Naive thymus-derived CD8-positive, alpha-beta T cell (primary cell): ENCODE data around the gene SLIT1. TPM values are rescaled to one million over a fixed set of nuclear protein-coding genes. Genes with fewer than 3 reads are reported as not detected.
A peak's percentile ranks its signal among the peaks of the same experiment; 100 is the strongest.

Experiments used
- ATAC-seq, 2 donors: fragments of 150-1000 bp; cut with Tn5 transposase in 1 of 2; sonication (Bioruptor Pico), chemical (Tn5 transposase) in 1 of 2; 1 replicate in 1 of 2; 2 replicates in 1 of 2; pipeline ENCODE4 v1.10.0; 2021; ENCODE audit warnings: mild to moderate bottlenecking in 2 of 2, moderate library complexity in 2 of 2
- POLR2A ChIA-PET: fragments of 350-600 bp; sonication (Branson Sonifier 250); formaldehyde crosslinking; loops from one replicate; lab custom pipeline; 2021; ENCODE audit warnings: antibody characterized with exemption; lab: Charles Lee
- DNase-seq, 10 donors: peaks; one replicate each; pipeline versions ENCODE4 v3.0.0 to v3.0.0-alpha.2; 2020 to 2022
- H3K27ac Mint-ChIP-seq, 10 donors: one replicate each; pipeline ENCODE4 v1.8.0; 2020 to 2022; ENCODE audit warnings: mild to moderate bottlenecking in 10 of 10, mixed read lengths in 10 of 10, moderate library complexity in 4 of 10, inconsistent platforms in 1 of 10
- H3K27me3 Mint-ChIP-seq, 5 donors: one replicate each; pipeline ENCODE4 v1.8.0; 2021 to 2022; ENCODE audit warnings: mixed read lengths in 5 of 5
- H3K36me3 Mint-ChIP-seq, 3 donors: one replicate each; pipeline ENCODE4 v1.8.0; 2020 to 2022; ENCODE audit warnings: mixed read lengths in 3 of 3, mild to moderate bottlenecking in 2 of 3, inconsistent platforms in 1 of 3
- H3K4me1 Mint-ChIP-seq, 4 donors: one replicate each; pipeline ENCODE4 v1.8.0; 2021 to 2022; ENCODE audit warnings: mixed read lengths in 4 of 4
- H3K4me3 Mint-ChIP-seq, 10 donors: one replicate each; pipeline ENCODE4 v1.8.0; 2020 to 2022; ENCODE audit warnings: mild to moderate bottlenecking in 10 of 10, mixed read lengths in 10 of 10, moderate library complexity in 6 of 10, inconsistent platforms in 1 of 10
- H3K9me3 Mint-ChIP-seq, 9 donors: one replicate each; pipeline ENCODE4 v1.8.0; 2020 to 2022; ENCODE audit warnings: mixed read lengths in 9 of 9, mild to moderate bottlenecking in 3 of 9, inconsistent platforms in 1 of 9, moderate library complexity in 1 of 9
- polyA plus RNA-seq, 3 donors: library from polyadenylated mRNA; unstranded; fragments of 300-500 nt; fragmentation: Illumina TruSeq; gene quantifications; one replicate each; pipeline ENCODE4 v1.2.3, GENCODE V29; 2021
- total RNA-seq, 8 experiments: library from RNA in 2 of 8; stranded (reverse) in 2 of 8; gene quantifications; one replicate each; pipeline ENCODE4 v1.2.3 and lab custom pipeline; 2021 to 2026

Gene SLIT1
- total and polyA plus RNA-seq, 5 experiments from 2014 or later = 0.05 to 0.26 (median 0.11) TPM; not detected in 2

DNA sequence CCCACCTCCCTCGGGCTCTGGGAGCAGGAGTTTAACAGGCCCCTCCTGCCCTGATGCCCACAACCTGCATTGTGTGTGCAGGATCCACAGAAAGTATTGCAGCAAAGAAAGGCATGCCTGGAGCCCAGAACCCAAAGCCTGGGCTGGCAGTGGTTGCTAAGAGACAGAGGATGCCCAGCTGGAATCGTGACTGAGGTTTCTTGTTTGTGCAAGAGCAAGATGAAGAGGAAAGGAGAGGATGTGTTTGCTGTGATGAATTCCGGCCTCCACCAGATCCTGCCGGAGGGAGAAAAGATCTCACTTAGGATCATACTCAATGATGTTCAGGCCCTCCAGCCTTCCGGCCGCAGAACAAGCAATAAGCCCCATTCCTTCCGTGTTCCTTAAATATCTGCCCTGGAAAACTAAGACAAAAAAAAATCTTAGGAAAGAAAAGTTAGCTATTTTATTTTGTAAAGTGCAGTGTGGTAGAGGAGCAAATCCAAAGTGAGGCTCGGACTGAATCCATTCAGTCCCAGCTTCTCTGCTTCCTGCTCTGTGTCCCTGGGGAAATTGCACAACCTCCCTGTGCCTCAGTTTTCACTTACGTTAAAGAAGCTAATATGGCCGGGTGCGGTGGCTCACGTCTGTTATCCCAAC is 57.1 kb downstream of the SLIT1 start:
- H3K4me1 Mint-ChIP-seq = no peaks in the 10 kb centered on the region
- ATAC-seq = no peak
- H3K27ac Mint-ChIP-seq = peak overlapping the region in 1 of 10 donors; percentile 41
- H3K27me3 Mint-ChIP-seq = peaks cover 0 to 6% (median 2%) of the 10 kb centered on the region in 5 donors
- H3K4me3 Mint-ChIP-seq = no peak overlapping the region
- POLR2A ChIA-PET = no interaction called here
- H3K9me3 Mint-ChIP-seq = no peaks in the 10 kb centered on the region
- DNase-seq = no peak
- no peaks in the 10 kb centered on the region for H3K36me3 Mint-ChIP-seq

DNA sequence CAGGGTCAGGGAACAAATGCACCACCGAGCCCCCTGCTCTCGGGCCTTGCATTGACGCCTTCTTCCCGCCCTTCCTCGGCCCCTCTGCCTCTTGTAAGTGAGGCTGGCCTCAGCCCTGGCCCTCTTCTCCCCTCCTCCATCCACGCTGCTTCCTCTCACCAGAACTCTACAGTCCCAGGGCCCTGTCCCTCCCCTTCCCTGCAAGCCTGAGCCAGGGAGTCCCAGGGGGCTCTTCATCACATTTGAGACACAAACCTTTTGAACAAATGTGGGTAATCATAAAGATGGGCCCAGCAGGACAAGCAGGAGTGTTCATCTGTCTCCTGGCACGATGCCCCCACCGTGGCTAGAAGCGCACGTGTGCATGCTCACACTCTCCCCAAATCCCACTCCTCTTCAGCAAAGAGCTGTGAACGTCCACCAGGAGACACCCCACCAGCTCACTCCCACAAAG is 57.7 kb downstream of the SLIT1 start:
- H3K36me3 Mint-ChIP-seq = no peaks in the 10 kb centered on the region
- H3K27ac Mint-ChIP-seq = no peak overlapping the region
- no peak for ATAC-seq
- H3K9me3 Mint-ChIP-seq = no peaks in the 10 kb centered on the region
- no peak for DNase-seq
- no peak overlapping the region for H3K4me3 Mint-ChIP-seq
- H3K27me3 Mint-ChIP-seq = peaks cover 0 to 6% (median 2%) of the 10 kb centered on the region in 5 donors
- POLR2A ChIA-PET = no interaction called here
- no peaks in the 10 kb centered on the region for H3K4me1 Mint-ChIP-seq

DNA sequence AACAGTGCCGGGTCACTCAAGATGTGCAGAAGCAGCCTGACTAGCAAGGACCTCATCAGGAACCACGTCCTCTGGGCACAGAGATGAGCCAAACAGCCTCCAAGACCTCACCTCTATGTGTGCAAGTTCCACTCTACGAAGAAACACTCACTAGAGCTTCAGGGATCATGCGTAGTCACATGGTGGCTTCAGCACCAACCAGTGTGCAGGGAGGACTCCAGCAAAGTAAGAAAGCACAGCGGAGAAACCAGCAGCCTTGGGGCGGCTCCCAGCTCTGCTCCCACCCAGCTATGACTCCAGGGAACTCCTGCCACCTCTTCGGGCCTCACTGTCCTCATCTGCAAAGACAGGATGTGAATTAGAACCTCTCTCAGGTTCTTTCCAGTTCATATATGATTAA is 58.2 kb downstream of the SLIT1 start:
- H3K27me3 Mint-ChIP-seq = peaks cover 0 to 6% (median 2%) of the 10 kb centered on the region in 5 donors
- H3K27ac Mint-ChIP-seq = no peak overlapping the region
- no peaks in the 10 kb centered on the region for H3K9me3 Mint-ChIP-seq
- no peak for DNase-seq
- H3K36me3 Mint-ChIP-seq = no peaks in the 10 kb centered on the region
- POLR2A ChIA-PET = no interaction called here
- no peaks in the 10 kb centered on the region for H3K4me1 Mint-ChIP-seq
- ATAC-seq = no peak
- no peak overlapping the region for H3K4me3 Mint-ChIP-seq

DNA sequence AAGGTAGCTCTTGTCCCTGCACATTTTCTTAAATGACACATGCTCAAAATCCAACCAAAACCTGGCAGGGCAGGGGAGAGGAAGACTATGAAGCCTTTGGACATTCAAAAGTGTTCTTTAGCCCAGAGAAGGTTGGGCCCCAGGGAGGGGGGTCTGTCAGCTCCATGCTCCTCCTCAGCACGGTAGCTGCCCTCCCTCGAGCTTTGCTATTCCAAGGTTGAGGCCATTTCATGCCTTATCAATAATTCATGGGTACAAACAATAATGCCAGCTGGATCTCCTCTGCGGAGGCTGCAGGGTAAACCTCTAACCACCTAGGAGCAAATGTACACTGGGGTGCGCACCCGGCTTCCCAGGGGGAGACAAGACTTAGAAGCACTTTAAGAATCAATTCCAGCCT is 61.5 kb downstream of the SLIT1 start:
- POLR2A ChIA-PET = no interaction called here

GRCh38 chr10:97123765-97124164 is 62.0 kb downstream of the SLIT1 start:
- DNase-seq (no peak), ATAC-seq (no peak)
- POLR2A ChIA-PET = no interaction called here
- Mint-ChIP-seq H3K27ac (no peak overlapping the region), H3K36me3 (no peaks in the 10 kb centered on the region), H3K4me1 (no peaks in the 10 kb centered on the region), H3K9me3 (no peaks in the 10 kb centered on the region), H3K27me3 (peaks cover 8 to 23% (median 9%) of the 10 kb centered on the region in 5 donors), H3K4me3 (no peak overlapping the region)

More for the DNA sequence above, 61.5 kb downstream of the SLIT1 start:
- ATAC-seq (no peak), DNase-seq (no peak)
- Mint-ChIP-seq H3K36me3 (no peaks in the 10 kb centered on the region), H3K27me3 (peaks cover 8 to 23% (median 9%) of the 10 kb centered on the region in 5 donors), H3K9me3 (no peaks in the 10 kb centered on the region), H3K4me3 (no peak overlapping the region), H3K4me1 (no peaks in the 10 kb centered on the region), H3K27ac (peak overlapping the region in 1 of 10 donors; percentile 5)

- no peak overlapping the region for H3K27ac Mint-ChIP-seq
- no peaks in the 10 kb centered on the region for H3K9me3 Mint-ChIP-seq
- H3K4me3 Mint-ChIP-seq = no peak overlapping the region
- DNase-seq (no peak), ATAC-seq (no peak)
- no peaks in the 10 kb centered on the region for H3K36me3 Mint-ChIP-seq
- POLR2A ChIA-PET = no interaction called here
- H3K4me1 Mint-ChIP-seq = no peaks in the 10 kb centered on the region
- H3K27me3 Mint-ChIP-seq = peaks cover 9 to 24% (median 9%) of the 10 kb centered on the region in 5 donors
These were observed 64.7 kb downstream of the SLIT1 start for GRCh38 chr10:97121041-97121440.

GRCh38 chr10:97120370-97120769 is 65.4 kb downstream of the SLIT1 start:
- no peak for ATAC-seq
- H3K4me1 Mint-ChIP-seq = no peaks in the 10 kb centered on the region
- H3K27ac Mint-ChIP-seq = no peak overlapping the region
- no peaks in the 10 kb centered on the region for H3K9me3 Mint-ChIP-seq
- POLR2A ChIA-PET = no interaction called here
- H3K4me3 Mint-ChIP-seq = no peak overlapping the region
- no peak for DNase-seq
- no peaks in the 10 kb centered on the region for H3K36me3 Mint-ChIP-seq
- peaks cover 9 to 30% (median 13%) of the 10 kb centered on the region in 5 donors for H3K27me3 Mint-ChIP-seq

- Mint-ChIP-seq H3K27me3 (peaks cover 9 to 30% (median 13%) of the 10 kb centered on the region in 5 donors), H3K27ac (no peak overlapping the region), H3K4me3 (no peak overlapping the region), H3K4me1 (no peaks in the 10 kb centered on the region), H3K36me3 (no peaks in the 10 kb centered on the region), H3K9me3 (no peaks in the 10 kb centered on the region)
- DNase-seq = no peak
- ATAC-seq = no peak
- POLR2A ChIA-PET = no interaction called here
These were observed 66.6 kb downstream of the SLIT1 start for GRCh38 chr10:97119058-97119745.

GRCh38 chr10:97117372-97117771 is 68.4 kb downstream of the SLIT1 start:
- no peak overlapping the region for H3K4me3 Mint-ChIP-seq
- no peaks in the 10 kb centered on the region for H3K9me3 Mint-ChIP-seq
- DNase-seq = no peak
- no peak overlapping the region for H3K27ac Mint-ChIP-seq
- ATAC-seq = no peak
- no peaks in the 10 kb centered on the region for H3K36me3 Mint-ChIP-seq
- H3K27me3 Mint-ChIP-seq = peaks cover 7 to 29% (median 13%) of the 10 kb centered on the region in 5 donors
- no peaks in the 10 kb centered on the region for H3K4me1 Mint-ChIP-seq
- POLR2A ChIA-PET = no interaction called here

DNA sequence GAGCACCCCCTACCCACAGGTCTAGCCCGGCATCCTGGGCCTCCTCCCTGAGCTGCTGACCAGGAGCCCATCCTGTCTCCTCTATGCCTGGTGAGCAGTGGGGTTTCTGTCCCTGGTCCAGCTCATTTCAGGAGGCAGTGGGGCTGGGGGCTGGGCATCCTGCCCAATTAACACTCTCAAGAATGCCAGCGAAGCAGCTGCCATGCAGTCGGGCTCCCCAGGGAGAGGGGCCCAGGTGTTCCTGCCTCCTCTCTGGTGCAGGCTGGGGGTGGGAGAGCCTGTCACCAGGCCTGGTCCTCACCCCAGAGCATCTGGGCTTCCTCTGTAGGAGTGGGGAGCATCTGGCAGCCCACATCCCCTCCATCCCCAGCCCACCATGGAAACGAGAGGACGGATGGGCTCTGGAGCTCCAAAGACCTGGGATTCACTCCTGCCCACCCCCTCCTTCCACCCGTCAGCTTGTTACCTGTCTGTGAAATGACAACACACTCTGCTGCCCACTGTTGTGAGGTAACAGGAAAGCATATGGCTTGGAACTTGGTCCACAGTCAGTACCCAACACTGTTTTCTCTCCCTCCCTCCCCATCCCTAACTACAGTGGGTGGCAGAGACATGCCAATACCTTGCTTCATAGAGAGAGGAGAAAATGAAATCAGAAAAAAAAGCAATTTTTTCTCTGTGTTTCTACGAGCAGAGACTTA is 69.1 kb downstream of the SLIT1 start:
- no peaks in the 10 kb centered on the region for H3K4me1 Mint-ChIP-seq
- H3K4me3 Mint-ChIP-seq = no peak overlapping the region
- no peaks in the 10 kb centered on the region for H3K9me3 Mint-ChIP-seq

GRCh38 chr10:97115846-97116245 is 69.9 kb downstream of the SLIT1 start:
- ATAC-seq = no peak
- H3K9me3 Mint-ChIP-seq = no peaks in the 10 kb centered on the region
- H3K4me1 Mint-ChIP-seq = no peaks in the 10 kb centered on the region
- POLR2A ChIA-PET = no interaction called here
- H3K27me3 Mint-ChIP-seq = peaks cover 5 to 16% (median 12%) of the 10 kb centered on the region in 5 donors
- H3K36me3 Mint-ChIP-seq = no peaks in the 10 kb centered on the region
- no peak overlapping the region for H3K4me3 Mint-ChIP-seq
- DNase-seq = no peak
- H3K27ac Mint-ChIP-seq = peak overlapping the region in 2 of 10 donors; percentile 23 to 66

More for the DNA sequence above, 69.1 kb downstream of the SLIT1 start:
- DNase-seq = no peak
- ATAC-seq = no peak
- no peaks in the 10 kb centered on the region for H3K36me3 Mint-ChIP-seq
- POLR2A ChIA-PET = no interaction called here
- peaks cover 6 to 22% (median 15%) of the 10 kb centered on the region in 5 donors for H3K27me3 Mint-ChIP-seq
- no peak overlapping the region for H3K27ac Mint-ChIP-seq

DNA sequence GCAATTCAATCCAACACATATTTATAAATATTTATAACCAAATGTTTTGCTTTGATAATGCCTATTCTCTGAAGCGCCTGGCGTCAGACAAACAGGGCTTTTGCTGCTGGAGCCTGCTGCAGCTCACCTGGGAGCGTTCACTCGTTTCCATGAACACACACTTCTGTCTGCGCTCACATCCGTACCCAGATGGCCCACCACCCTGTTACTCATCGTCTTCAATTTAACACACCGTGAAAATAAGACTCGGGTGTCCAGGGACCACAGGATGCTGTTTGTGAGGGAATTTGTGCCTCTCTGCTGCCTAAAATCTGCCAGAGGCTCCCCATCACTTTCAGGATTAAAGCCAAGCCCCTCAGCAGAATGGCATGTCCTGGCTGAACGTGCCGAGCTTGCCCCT is 74.1 kb downstream of the SLIT1 start:
- Mint-ChIP-seq H3K27ac (no peak overlapping the region), H3K4me3 (no peak overlapping the region), H3K36me3 (no peaks in the 10 kb centered on the region), H3K27me3 (peaks cover 6 to 18% (median 12%) of the 10 kb centered on the region in 5 donors), H3K9me3 (no peaks in the 10 kb centered on the region), H3K4me1 (peaks cover 0 to 3% (median 0%) of the 10 kb centered on the region in 4 donors)
- ATAC-seq (no peak), DNase-seq (no peak)
- POLR2A ChIA-PET = no interaction called here

DNA sequence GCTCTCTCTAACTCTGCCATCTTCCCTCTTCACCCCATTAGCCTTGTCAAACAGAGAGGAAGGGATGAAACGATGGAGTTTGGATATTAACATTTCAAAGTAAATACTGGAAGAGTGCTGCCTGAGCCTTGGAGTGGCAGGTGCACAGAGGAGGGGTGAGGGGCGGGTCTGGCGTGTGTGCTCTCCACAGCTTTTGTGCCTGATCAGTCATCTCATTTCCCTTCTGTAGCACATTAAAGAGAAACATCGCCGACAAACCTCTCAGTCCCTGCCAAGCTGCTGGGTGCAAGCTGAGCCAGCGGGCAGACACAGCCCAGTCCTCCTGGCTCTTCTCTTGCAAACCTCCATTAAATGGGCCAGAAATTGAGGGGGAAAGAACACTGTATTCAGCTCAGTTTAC is 76.2 kb downstream of the SLIT1 start:
- H3K36me3 Mint-ChIP-seq = no peaks in the 10 kb centered on the region
- peaks cover 0 to 3% (median 0%) of the 10 kb centered on the region in 4 donors for H3K4me1 Mint-ChIP-seq
- DNase-seq = no peak
- no peaks in the 10 kb centered on the region for H3K9me3 Mint-ChIP-seq
- no peak for ATAC-seq
- no peak overlapping the region for H3K4me3 Mint-ChIP-seq
- POLR2A ChIA-PET = no interaction called here
- H3K27me3 Mint-ChIP-seq = peaks cover 0 to 14% (median 9%) of the 10 kb centered on the region in 5 donors
- no peak overlapping the region for H3K27ac Mint-ChIP-seq
